H9 (cell line): ENCODE measurements around the gene TRUB1. TPM values are rescaled to one million over a fixed set of nuclear protein-coding genes. Genes with fewer than 3 reads are reported as not detected.

Experiments
- DNase-seq: peaks from one replicate; pipeline ENCODE4 v3.0.0-alpha.2; 2017
- H2AFZ ChIP-seq: one replicate; pipeline ENCODE4 v1.6.1; 2013; ENCODE audit warnings: mild to moderate bottlenecking, low read length, control low read depth, moderate library complexity
- H2AK5ac ChIP-seq: 2 replicates; pipeline ENCODE4 v1.6.1; 2013; ENCODE audit warnings: low read length, control low read depth, mixed read lengths; ENCODE audit not compliant: insufficient read length
- H2BK120ac ChIP-seq: one replicate; pipeline ENCODE4 v1.6.1; 2013; ENCODE audit warnings: low read depth, mild to moderate bottlenecking, low read length, control low read depth, inconsistent platforms; ENCODE audit not compliant: poor library complexity, severe bottlenecking
- H2BK12ac ChIP-seq: 2 replicates; pipeline ENCODE4 v1.6.1; 2013; ENCODE audit warnings: low read length, control low read depth, mixed read lengths, low read depth; ENCODE audit not compliant: insufficient read length
- H2BK15ac ChIP-seq: 2 replicates; pipeline ENCODE4 v1.6.1; 2013; ENCODE audit warnings: low read depth, low read length, control low read depth
- H2BK20ac ChIP-seq: one replicate; pipeline ENCODE4 v1.6.1; 2013; ENCODE audit warnings: low read depth, mild to moderate bottlenecking, low read length, control low read depth, inconsistent platforms; ENCODE audit not compliant: poor library complexity, severe bottlenecking
- H2BK5ac ChIP-seq: 2 replicates; pipeline ENCODE4 v1.6.1; 2013; ENCODE audit warnings: low read length, control low read depth, mixed read lengths; ENCODE audit not compliant: insufficient read length
- H3K14ac ChIP-seq: 2 replicates; pipeline ENCODE4 v1.6.1; 2013; ENCODE audit warnings: low read length, control low read depth; ENCODE audit not compliant: insufficient read depth
- H3K18ac ChIP-seq: 2 replicates; pipeline ENCODE4 v1.6.1; 2013; ENCODE audit warnings: low read depth, mild to moderate bottlenecking, mixed read lengths, low read length, control low read depth; ENCODE audit not compliant: insufficient read length
- H3K23ac ChIP-seq: 2 replicates; pipeline ENCODE4 v1.6.1; 2013; ENCODE audit warnings: low read length, control low read depth, mixed read lengths, low read depth; ENCODE audit not compliant: insufficient read length
- H3K23me2 ChIP-seq: 2 replicates; pipeline ENCODE4 v1.6.1; 2013; ENCODE audit warnings: low read depth, mild to moderate bottlenecking, mixed read lengths, low read length, control low read depth; ENCODE audit not compliant: insufficient read length, poor library complexity, severe bottlenecking
- H3K27ac ChIP-seq: 2 replicates; pipeline ENCODE4 v1.5.1; 2013; ENCODE audit warnings: low read length, control low read depth, mixed read lengths, low read depth; ENCODE audit not compliant: insufficient read length
- H3K27me3 ChIP-seq: 2 replicates; pipeline ENCODE4 v1.6.1; 2013; ENCODE audit warnings: low read length, control low read depth, inconsistent platforms; ENCODE audit not compliant: insufficient read depth
- H3K4ac ChIP-seq: 2 replicates; pipeline ENCODE4 v1.6.1; 2013; ENCODE audit warnings: low read depth, mild to moderate bottlenecking, control low read depth, inconsistent platforms, low read length, moderate library complexity
- H3K4me1 ChIP-seq: 2 replicates; pipeline ENCODE4 v1.6.1; 2013; ENCODE audit warnings: low read length, control low read depth, inconsistent platforms; ENCODE audit not compliant: insufficient read depth
- H3K4me2 ChIP-seq: 2 replicates; pipeline ENCODE4 v1.6.1; 2013; ENCODE audit warnings: low read length, control low read depth, mixed read lengths; ENCODE audit not compliant: insufficient read length, insufficient read depth
- H3K56ac ChIP-seq: 2 replicates; pipeline ENCODE4 v1.6.1; 2013; ENCODE audit warnings: low read depth, mild to moderate bottlenecking, mixed read lengths, low read length, control low read depth; ENCODE audit not compliant: insufficient read length
- H3K79me1 ChIP-seq: 2 replicates; pipeline ENCODE4 v1.6.1; 2013; ENCODE audit warnings: low read depth, mild to moderate bottlenecking, moderate library complexity, low read length, control low read depth, inconsistent platforms; ENCODE audit not compliant: insufficient read depth, poor library complexity, severe bottlenecking
- H3K79me2 ChIP-seq: 2 replicates; pipeline ENCODE4 v1.6.1; 2013; ENCODE audit warnings: low read length, control low read depth, inconsistent platforms; ENCODE audit not compliant: insufficient read depth
- H3K9ac ChIP-seq: 2 replicates; pipeline ENCODE4 v1.6.1; 2013; ENCODE audit warnings: low read length, control low read depth, mixed read lengths; ENCODE audit not compliant: insufficient read length; ENCODE audit errors: extremely low read depth
- H3K9me3 ChIP-seq: one replicate; pipeline ENCODE4 v1.6.1; 2013; ENCODE audit warnings: low read depth, low read length, inconsistent platforms; ENCODE audit not compliant: control insufficient read depth
- H3T11ph ChIP-seq: one replicate; pipeline ENCODE4 v1.6.1; 2013; ENCODE audit warnings: mild to moderate bottlenecking, low read length, control low read depth, inconsistent platforms
- H4K20me1 ChIP-seq: one replicate; pipeline ENCODE4 v1.6.1; 2013; ENCODE audit not compliant: control insufficient read depth, insufficient read length, insufficient read depth
- H4K5ac ChIP-seq: 2 replicates; pipeline ENCODE4 v1.6.1; 2013; ENCODE audit warnings: low read depth, mild to moderate bottlenecking, mixed read lengths, low read length, control low read depth; ENCODE audit not compliant: insufficient read length
- H4K8ac ChIP-seq: replicated peaks from 2 replicates; pipeline ENCODE4 v1.6.1; 2013; ENCODE audit warnings: low read length, control low read depth, mixed read lengths, low read depth; ENCODE audit not compliant: insufficient read length
- H4K91ac ChIP-seq: 2 replicates; pipeline ENCODE4 v1.6.1; 2013; ENCODE audit warnings: low read depth, mild to moderate bottlenecking, moderate library complexity, mixed read lengths, low read length, control low read depth; ENCODE audit not compliant: insufficient read length
- H3K27ac Mint-ChIP-seq, 3 experiments: 2 replicates in 2 of 3; 3 replicates in 1 of 3; pipeline ENCODE4 v1.8.0; 2020 to 2021; ENCODE audit warnings: mixed read lengths in 3 of 3, mild to moderate bottlenecking in 1 of 3, moderate library complexity in 1 of 3
- H3K27me3 Mint-ChIP-seq: 2 replicates; pipeline ENCODE4 v1.8.0; 2021; ENCODE audit warnings: low read depth, mild to moderate bottlenecking, moderate library complexity, mixed read lengths
- H3K36me3 Mint-ChIP-seq, 3 experiments: 2 replicates in 2 of 3; 3 replicates in 1 of 3; pipeline ENCODE4 v1.8.0; 2020 to 2021; ENCODE audit warnings: low read depth in 3 of 3, mixed read lengths in 3 of 3; ENCODE audit not compliant: insufficient read depth in 1 of 3
- H3K4me1 Mint-ChIP-seq, 2 experiments: 2 replicates each; pipeline ENCODE4 v1.8.0; 2020; ENCODE audit warnings: mixed read lengths in 2 of 2
- H3K4me3 Mint-ChIP-seq, 2 experiments: 2 replicates in 1 of 2; 3 replicates in 1 of 2; pipeline ENCODE4 v1.8.0; 2020 to 2021; ENCODE audit warnings: mild to moderate bottlenecking in 2 of 2, mixed read lengths in 2 of 2, moderate library complexity in 1 of 2
- H3K9me3 Mint-ChIP-seq, 2 experiments: 2 replicates in 1 of 2; 3 replicates in 1 of 2; pipeline ENCODE4 v1.8.0; 2020; ENCODE audit warnings: mild to moderate bottlenecking in 2 of 2, mixed read lengths in 2 of 2, moderate library complexity in 1 of 2
- WGBS: extraction: QIAGEN DNeasy Blood & Tissue Kit; methylation state at CpG from one replicate; pipeline ENCODE4 v1.1.7; 2013; ENCODE audit warnings: missing lambda C conversion rate, low lambda C conversion rate, mixed read lengths; ENCODE audit not compliant: insufficient read length; ENCODE audit errors: extremely low coverage; 5-methylcytosine and 5-hydroxymethylcytosine counted together
- total RNA-seq: library from RNA; stranded (reverse); gene quantifications from 2 replicates; pipeline ENCODE4 v1.2.1, GENCODE V29; 2021
- TF ChIP-seq, protein P1 (sequence below): fragments of 200-600 bp; sonication (generic); conservative IDR thresholded peaks from 3 replicates; pipeline ENCODE4 v1.8.0; 2021; ENCODE audit warnings: antibody characterized with exemption, mild to moderate bottlenecking

The TRUB1 gene
- total RNA-seq, 1 experiment from 2014 or later, result 20.6 TPM

DNA sequence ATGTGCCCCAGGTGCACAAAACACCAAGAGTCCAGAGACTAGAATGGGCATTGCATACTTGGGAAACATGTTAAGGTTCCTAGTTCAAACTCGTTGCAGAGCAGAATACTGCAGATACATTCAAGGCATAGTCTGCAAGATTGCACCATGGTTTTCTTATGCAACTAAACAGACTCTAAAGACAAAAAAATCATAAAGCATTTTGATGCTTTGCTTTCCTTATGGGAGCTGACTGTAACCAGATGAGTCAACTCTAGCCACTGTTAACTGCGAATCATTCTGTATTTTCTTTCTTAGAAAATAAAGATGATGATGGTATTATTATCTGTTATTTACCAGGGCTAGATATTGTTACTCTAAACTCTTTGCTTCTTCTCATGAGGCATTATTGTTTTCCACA, 19.7 kb downstream of the TRUB1 start:
- Histone ChIP-seq H3K23ac (no peak overlapping the region), H3K18ac (no peak overlapping the region), H2BK20ac (no peak overlapping the region), H4K91ac (no peak overlapping the region), H3K4me2 (no peak overlapping the region), H3K14ac (no peak overlapping the region), H2BK120ac (no peak overlapping the region), H2BK12ac (no peak overlapping the region), H3K4ac (no peak overlapping the region), H3K4me1 (no peaks in the 10 kb centered on the region), H4K5ac (no peak overlapping the region), H2AK5ac (no peak overlapping the region), H3K56ac (no peak overlapping the region), H3K27me3 (no peaks in the 10 kb centered on the region), H3T11ph (no peak overlapping the region), H3K9me3 (no peaks in the 10 kb centered on the region), H3K79me2 (peaks cover 3% of the 10 kb centered on the region; the same call in 1 of the 2 replicates), H3K27ac (no peak overlapping the region), H4K8ac (no peak overlapping the region), H3K9ac (no peak overlapping the region), H2BK15ac (no peak overlapping the region), H2AFZ (no peak overlapping the region), H2BK5ac (no peak overlapping the region), H3K23me2 (no peaks in the 10 kb centered on the region), H3K79me1 (no peaks in the 10 kb centered on the region), H4K20me1 (no peaks in the 10 kb centered on the region)
- Mint-ChIP-seq H3K4me3 (no peak overlapping the region), H3K9me3 (no peaks in the 10 kb centered on the region), H3K36me3 (peaks cover 3 to 23% (median 22%) of the 10 kb centered on the region in 3 experiments; a peak in 6 of 7 replicates), H3K27ac (peak overlapping the region in 1 of 3 experiments; percentile 25; a peak in 1 of 7 replicates), H3K4me1 (peaks cover 9% of the 10 kb centered on the region in 2 experiments), H3K27me3 (no peaks in the 10 kb centered on the region)
- TF ChIP-seq, protein P1, sequence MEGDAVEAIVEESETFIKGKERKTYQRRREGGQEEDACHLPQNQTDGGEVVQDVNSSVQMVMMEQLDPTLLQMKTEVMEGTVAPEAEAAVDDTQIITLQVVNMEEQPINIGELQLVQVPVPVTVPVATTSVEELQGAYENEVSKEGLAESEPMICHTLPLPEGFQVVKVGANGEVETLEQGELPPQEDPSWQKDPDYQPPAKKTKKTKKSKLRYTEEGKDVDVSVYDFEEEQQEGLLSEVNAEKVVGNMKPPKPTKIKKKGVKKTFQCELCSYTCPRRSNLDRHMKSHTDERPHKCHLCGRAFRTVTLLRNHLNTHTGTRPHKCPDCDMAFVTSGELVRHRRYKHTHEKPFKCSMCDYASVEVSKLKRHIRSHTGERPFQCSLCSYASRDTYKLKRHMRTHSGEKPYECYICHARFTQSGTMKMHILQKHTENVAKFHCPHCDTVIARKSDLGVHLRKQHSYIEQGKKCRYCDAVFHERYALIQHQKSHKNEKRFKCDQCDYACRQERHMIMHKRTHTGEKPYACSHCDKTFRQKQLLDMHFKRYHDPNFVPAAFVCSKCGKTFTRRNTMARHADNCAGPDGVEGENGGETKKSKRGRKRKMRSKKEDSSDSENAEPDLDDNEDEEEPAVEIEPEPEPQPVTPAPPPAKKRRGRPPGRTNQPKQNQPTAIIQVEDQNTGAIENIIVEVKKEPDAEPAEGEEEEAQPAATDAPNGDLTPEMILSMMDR, result no peak
- no peak for DNase-seq
- no CpG with 5 or more reads among the region's 2 CpGs for WGBS
